ENCODE data around the gene NMB. TPM values are rescaled to one million over a fixed set of nuclear protein-coding genes. Genes with fewer than 3 reads are reported as not detected.
A peak's percentile ranks its signal among the peaks of the same experiment; 100 is the strongest.

NMB gene
- total and polyA plus RNA-seq, 2 of the 13 experiments (the other 11 are each of a cell fraction or from before 2014, with no cell fraction given) = 10.4 to 25.4 TPM

GRCh38 chr15:84653910-84654688, 3.9 kb downstream of the NMB start, which contains the start of gene WDR73 (continued):
- 0 out of 2 replicates have a peak, but pooled peaks have one; percentile 46 for TF ChIP-seq ZBTB4 (CRISPR knock-in tag; IDR thresholded peaks at IDR 0.05; ENCODE audit: borderline replicate concordance)
- 0 out of 2 replicates have a peak, but pooled peaks have one; percentile 87 for TF ChIP-seq U2AF2 (IDR thresholded peaks at IDR 0.05; ENCODE audit: low read depth, low read length)
- TF ChIP-seq SMYD3 (CRISPR knock-in tag; IDR thresholded peaks at IDR 0.05) = no peak
- TF ChIP-seq ZNF264 (CRISPR knock-in tag; IDR thresholded peaks at IDR 0.05) = no peak
- no peak for TF ChIP-seq ZSCAN29 (CRISPR knock-in tag; conservative IDR thresholded peaks at IDR 0.05)
- peak; percentile 82 for TF ChIP-seq ZMYM4 (CRISPR knock-in tag; IDR thresholded peaks at IDR 0.05)
- peak; percentile 71; the same call in 1 of the 2 replicates for TF ChIP-seq ZNF691 (CRISPR knock-in tag; IDR thresholded peaks at IDR 0.05; ENCODE audit: borderline replicate concordance, low read depth)
- TF ChIP-seq ATF2 (CRISPR knock-in tag; IDR thresholded peaks at IDR 0.05) = 0 out of 2 replicates have a peak, but pooled peaks have one; percentile 14
- peak; percentile 87 for TF ChIP-seq KMT2A (CRISPR knock-in tag; IDR thresholded peaks at IDR 0.05)
- TF ChIP-seq SP1 (IDR thresholded peaks at IDR 0.05) = peak; percentile 76; the same call in 1 of the 2 replicates
- peak; percentile 90 for TF ChIP-seq SP1 (CRISPR knock-in tag; IDR thresholded peaks at IDR 0.05)
- peak; percentile 32; the same call in 1 of the 2 replicates for TF ChIP-seq NFKBIZ (CRISPR knock-in tag; IDR thresholded peaks at IDR 0.05)
- TF ChIP-seq SMAD1 (CRISPR knock-in tag; IDR thresholded peaks at IDR 0.05; ENCODE audit: borderline replicate concordance, low read depth) = peak; percentile 68; the same call in 1 of the 2 replicates
- TF ChIP-seq RBFOX2 (IDR thresholded peaks at IDR 0.05; ENCODE audit: low read depth, low read length) = peak; percentile 93
- TF ChIP-seq KLF12 (CRISPR knock-in tag; IDR thresholded peaks at IDR 0.05; ENCODE audit: borderline replicate concordance) = peak; percentile 58
- 0 out of 2 replicates have a peak, but pooled peaks have one; percentile 19 for TF ChIP-seq KDM3A (CRISPR knock-in tag; IDR thresholded peaks at IDR 0.05; ENCODE audit: low read depth)
- TF ChIP-seq PITX1 (CRISPR knock-in tag; IDR thresholded peaks at IDR 0.05) = peak; percentile 10; the same call in 1 of the 2 replicates
- no peak for TF ChIP-seq ZNF382 (CRISPR knock-in tag; IDR thresholded peaks at IDR 0.05; ENCODE audit: borderline replicate concordance)
- peak; percentile 94 for TF ChIP-seq RFX3 (CRISPR knock-in tag; IDR thresholded peaks at IDR 0.05)
- TF ChIP-seq SMAD9 (CRISPR knock-in tag; IDR thresholded peaks at IDR 0.05) = peak; percentile 64; the same call in 1 of the 2 replicates
- TF ChIP-seq TGIF2 (CRISPR knock-in tag; IDR thresholded peaks at IDR 0.05) = 0 out of 2 replicates have a peak, but pooled peaks have one; percentile 44
- no peak for TF ChIP-seq MLLT10 (CRISPR knock-in tag; IDR thresholded peaks at IDR 0.05)
- peak; percentile 26; the same call in 1 of the 2 replicates for TF ChIP-seq NCOR1 (IDR thresholded peaks at IDR 0.05; ENCODE audit: borderline replicate concordance, low read length)
- TF ChIP-seq SSRP1 (CRISPR knock-in tag; IDR thresholded peaks at IDR 0.05) = no peak
- no peak for TF ChIP-seq ZNF510 (CRISPR knock-in tag; IDR thresholded peaks at IDR 0.05; ENCODE audit: low read depth)
